GM19023 (cell line): ENCODE data around the gene FUZ.
"Not testable (repeated sequence)": the region's sequence is repeated elsewhere in the genome, so short reads cannot be mapped to it uniquely, and the experiment has no call there.

ENCODE experiments used
- ATAC-seq: cut with Tn5 transposase; IDR thresholded peaks from one replicate; pipeline ENCODE4 v1.9.1; 2021; ENCODE audit warnings: mild to moderate bottlenecking, moderate library complexity; ENCODE audit not compliant: unreplicated experiment

FUZ gene

GRCh38 chr19:49833599-49833998 lies 20.5 kb upstream of the FUZ start:
- no peak for ATAC-seq

DNA sequence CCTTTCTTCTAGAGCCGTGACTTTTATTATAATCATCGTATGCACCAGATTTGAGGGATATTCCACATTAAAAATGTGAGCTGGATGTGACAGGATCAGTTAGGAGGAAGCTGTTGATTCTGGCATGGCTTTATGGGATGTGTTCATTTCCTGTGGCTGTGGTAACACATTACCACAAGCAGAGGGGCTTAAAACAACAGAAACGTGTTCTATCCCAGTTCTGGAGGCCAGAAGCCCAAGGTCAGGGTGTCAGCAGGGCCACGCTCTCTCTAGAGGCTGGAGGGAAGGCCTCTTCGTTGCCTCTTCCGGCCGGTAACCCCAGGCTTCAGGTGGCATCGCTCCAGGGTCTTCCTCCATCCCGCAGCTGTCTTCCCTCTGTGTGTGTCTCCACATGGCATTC lies 19.5 kb upstream of the FUZ start:
- ATAC-seq: no peak

GRCh38 chr19:49831592-49831991 lies 18.5 kb upstream of the FUZ start:
- no peak for ATAC-seq

DNA sequence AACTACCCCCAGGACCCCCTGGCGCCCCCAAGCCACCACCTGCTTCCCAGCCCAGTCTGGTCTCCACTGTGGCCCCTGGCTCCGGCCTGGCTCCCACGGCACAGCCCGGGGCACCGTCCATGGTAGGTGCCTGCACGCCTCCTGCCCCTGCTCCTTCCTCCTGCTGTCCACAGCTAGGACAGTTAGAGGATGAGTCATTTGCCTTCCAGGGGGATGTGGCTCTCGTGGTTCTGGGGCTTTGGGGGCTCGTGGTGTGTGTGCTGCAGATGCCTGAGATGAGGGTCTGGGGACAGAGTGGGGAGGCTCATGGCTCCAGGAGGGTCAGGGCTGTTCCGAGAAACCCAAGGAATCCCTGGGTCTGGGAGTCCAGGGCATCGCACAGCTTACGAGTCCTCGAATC lies 17.7 kb upstream of the FUZ start:
- no peak for ATAC-seq

GRCh38 chr19:49829721-49830120 lies 16.6 kb upstream of the FUZ start:
- ATAC-seq: no peak

DNA sequence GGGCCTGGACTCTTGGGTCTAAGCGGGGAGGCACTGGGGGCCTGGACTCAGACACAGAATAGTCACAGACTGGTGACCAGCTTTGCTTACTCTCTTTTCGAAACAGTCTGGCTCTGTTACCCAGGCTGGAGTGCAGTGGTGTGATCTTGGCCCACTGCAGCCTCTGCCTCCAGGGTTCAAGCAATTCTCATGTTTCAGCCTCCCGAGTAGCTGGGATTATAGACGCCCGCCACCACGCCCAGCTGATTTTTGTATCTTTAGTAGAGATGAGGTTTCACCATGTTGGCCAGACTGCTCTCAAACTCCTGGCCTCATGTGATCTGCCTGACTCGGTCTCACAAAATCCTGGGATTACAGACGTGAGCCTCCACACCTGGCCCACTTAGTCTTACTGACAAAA lies 16.1 kb upstream of the FUZ start:
- ATAC-seq: no peak

DNA sequence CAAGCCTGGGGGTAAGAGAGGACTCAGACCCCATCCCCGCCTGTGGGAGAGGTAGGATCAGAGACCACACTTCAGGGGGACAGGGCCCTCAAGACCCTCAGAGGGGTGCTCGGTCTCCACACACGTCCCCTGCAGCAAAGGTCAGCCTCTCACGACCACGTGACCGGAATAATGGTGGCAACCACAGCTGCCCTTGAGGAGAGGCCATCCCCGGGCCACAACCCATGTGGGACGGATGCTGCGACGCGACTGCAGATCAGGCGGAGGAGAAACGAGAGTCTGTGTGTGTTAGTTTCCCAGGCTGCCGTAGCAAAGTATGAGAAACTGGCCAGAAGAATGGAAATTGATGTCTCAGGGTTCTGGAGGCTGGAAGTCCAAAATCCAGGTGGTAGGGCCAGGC lies 13.9 kb upstream of the FUZ start:
- no peak for ATAC-seq

- no peak for ATAC-seq
These were observed 11.6 kb upstream of the FUZ start for GRCh38 chr19:49824662-49825061.

DNA sequence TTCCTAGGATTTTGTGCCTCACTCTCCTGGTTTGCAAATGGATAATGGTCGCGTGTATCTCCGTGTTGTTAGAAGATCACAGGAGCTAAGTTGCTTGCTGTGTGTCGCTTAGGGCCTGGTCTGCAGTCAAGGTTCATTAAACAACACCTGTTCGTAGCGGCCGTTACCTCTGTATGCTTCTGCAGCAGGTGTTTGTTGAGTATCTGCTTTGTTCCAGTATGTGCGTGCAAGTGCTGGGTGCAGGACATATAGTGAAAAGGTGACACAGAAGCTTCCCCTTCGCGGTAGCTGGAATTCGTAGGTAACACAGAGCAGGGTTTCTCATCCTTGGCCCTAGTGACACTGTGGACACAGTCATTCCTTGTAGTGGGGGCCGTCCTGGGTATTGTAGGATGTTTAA lies 10.4 kb upstream of the FUZ start:
- no peak for ATAC-seq

DNA sequence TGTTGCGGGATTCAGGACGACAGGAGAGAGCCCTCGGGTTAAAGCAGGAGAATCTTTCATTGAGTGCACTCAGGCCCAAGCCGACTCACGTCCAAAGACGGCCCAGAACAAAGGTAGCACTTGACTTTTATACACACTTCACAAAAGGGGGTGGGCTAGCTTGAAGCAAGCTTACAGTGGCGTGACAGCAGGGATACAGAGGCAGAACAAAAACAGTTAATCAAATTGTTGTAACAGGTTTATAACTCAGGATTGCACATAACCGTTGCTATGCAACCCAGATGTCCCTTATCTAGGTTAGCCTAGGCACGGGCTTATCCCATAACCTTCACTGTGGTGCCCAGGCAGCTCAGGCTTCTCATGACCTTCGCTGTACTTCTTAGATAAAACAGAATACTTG lies 7.0 kb upstream of the FUZ start:
- ATAC-seq: no peak

DNA sequence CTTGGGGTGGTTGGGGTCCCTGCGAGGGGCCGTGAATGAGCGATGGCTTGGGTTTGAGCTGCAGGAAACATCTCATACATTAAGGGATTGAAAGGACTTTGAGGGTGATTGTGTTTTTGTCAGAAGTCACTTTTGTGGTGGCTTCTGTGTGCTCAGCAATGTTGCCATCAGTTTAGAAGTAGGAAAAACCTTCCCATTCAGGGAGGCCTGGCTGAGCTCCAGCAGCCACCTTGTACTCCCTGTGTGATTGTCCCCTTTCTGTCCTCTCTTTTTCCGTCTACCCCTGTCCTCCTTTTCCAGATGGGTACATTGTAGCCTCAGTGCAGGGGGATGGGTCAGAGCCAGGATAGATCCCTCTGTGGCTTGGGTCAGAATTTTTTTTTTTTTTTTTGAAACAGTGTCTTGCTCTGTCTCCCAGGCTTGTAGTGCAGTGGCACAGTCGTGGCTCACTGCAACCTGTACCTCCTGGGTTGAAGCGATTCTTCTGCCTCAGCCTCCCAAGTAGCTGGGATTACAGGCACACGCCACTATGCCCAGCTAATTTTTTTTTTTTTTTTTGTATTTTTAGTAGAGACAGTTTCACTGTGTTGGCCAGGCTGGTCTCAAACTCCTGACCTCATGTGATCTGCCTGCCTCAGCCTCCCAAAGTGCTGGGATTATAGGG lies 6.5 kb upstream of the FUZ start:
- not testable (repeated sequence) for ATAC-seq

DNA sequence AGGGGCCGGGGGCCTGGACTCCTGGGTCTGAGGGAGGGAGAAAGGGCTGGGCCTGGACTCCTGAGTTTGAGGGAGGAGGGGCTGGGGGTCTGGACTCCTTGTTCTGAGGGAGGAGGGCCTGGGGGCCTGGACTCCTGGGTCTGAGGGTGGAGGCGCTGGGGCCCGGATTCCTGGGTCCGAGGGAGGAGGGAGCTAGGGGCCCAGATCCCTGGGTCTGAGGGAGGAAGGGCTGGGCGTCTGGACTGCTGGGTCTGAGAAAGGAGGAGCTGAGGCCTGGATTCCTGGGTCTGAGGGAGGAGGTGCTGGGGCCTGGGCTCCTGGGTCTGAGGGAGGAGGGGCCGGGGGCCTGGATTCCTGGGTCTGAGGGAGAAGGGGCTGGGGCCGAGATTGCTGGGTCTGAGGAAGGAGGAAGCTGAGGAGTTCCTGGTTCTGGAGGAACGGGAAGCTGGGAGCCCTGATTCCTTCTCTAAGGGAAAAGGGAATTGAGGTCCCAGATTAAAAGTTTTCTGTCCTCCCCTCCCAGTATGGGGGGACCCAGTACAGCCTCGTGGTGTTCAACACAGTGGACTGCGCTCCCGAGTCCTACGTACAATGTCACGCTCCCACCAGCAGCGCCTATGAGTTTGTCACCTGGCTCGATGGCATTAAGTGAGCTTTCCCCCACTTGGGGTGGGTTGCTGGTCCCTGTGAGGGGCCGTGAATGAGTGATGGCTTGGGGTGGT lies 5.7 kb upstream of the FUZ start:
- ATAC-seq: peak; percentile 3

- ATAC-seq: peak; percentile 78
These were observed 5.0 kb upstream of the FUZ start, which contains the start of gene MED25 for GRCh38 chr19:49817964-49818648. Gene MED25, plus strand, starts transcription at chr19:49818289. Its CDS starts 53 bp downstream, at chr19:49818342.

- no peak for ATAC-seq
These were observed 3.5 kb upstream of the FUZ start for GRCh38 chr19:49816590-49816989.

GRCh38 chr19:49814010-49814409 lies 918 bp upstream of the FUZ start:
- no peak for ATAC-seq

GRCh38 chr19:49812452-49812996 lies 568 bp downstream of the FUZ start:
- no peak for ATAC-seq

- ATAC-seq: no peak
These were observed 1.8 kb downstream of the FUZ start for GRCh38 chr19:49811328-49811727.

GRCh38 chr19:49809941-49810389 lies 3.1 kb downstream of the FUZ start:
- no peak for ATAC-seq

GRCh38 chr19:49809160-49809940 lies 3.7 kb downstream of the FUZ start:
- ATAC-seq: no peak

- ATAC-seq: no peak
These were observed 4.4 kb downstream of the FUZ start for GRCh38 chr19:49808711-49809159.
